Right lobe of liver (tissue), 6 donors: Measurements from ENCODE around the gene HOXC10. TPM values are rescaled to one million over a fixed set of nuclear protein-coding genes. Genes with fewer than 3 reads are reported as not detected.

Source experiments
- ATAC-seq, 4 donors: fragments of 200-7000 bp; cut with Tn5 transposase; one replicate each; pipeline ENCODE4 v1.9.1; 2020; ENCODE audit warnings: mild to moderate bottlenecking in 4 of 4, moderate library complexity in 4 of 4
- DNase-seq, 3 donors: peaks; one replicate each; pipeline ENCODE4 v3.0.0-alpha.2; 2020
- H3K27ac ChIP-seq, 3 donors: fragments of 200-600 bp; one replicate each; pipeline ENCODE4 v1.8.0; 2022
- H3K27me3 ChIP-seq, 2 donors: fragments of 200-600 bp; one replicate each; pipeline ENCODE4 v1.8.0; 2022
- H3K36me3 ChIP-seq, 4 donors: fragments of 200-600 bp; sonication (generic) in 1 of 4; one replicate each; pipeline versions ENCODE4 v1.5.1 to v1.8.0; 2017 to 2022; ENCODE audit warnings: control low read depth in 1 of 4
- H3K4me1 ChIP-seq, 4 donors: fragments of 200-600 bp; sonication (generic) in 1 of 4; one replicate each; pipeline versions ENCODE4 v1.5.1 to v1.8.0; 2017 to 2022; ENCODE audit warnings: control low read depth in 1 of 4
- H3K4me3 ChIP-seq, 3 donors: fragments of 200-600 bp; one replicate each; pipeline ENCODE4 v1.8.0; 2022
- H3K9me3 ChIP-seq, 4 donors: fragments of 200-600 bp; sonication (generic) in 1 of 4; one replicate each; pipeline versions ENCODE4 v1.5.1 to v1.8.0; 2017 to 2022; ENCODE audit warnings: control low read depth in 1 of 4
- POLR2A ChIP-seq: fragments of 450-650 bp; IDR thresholded peaks from one replicate; pipeline ENCODE4 v1.6.1; 2017; ENCODE audit warnings: antibody characterized with exemption, mild to moderate bottlenecking
- WGBS: methylation state at CpG from one replicate; pipeline ENCODE4 v1.1.6; 2018; ENCODE audit warnings: low coverage, low lambda C conversion rate; ENCODE audit not compliant: insufficient coverage; ENCODE audit errors: missing lambda C conversion rate; 5-methylcytosine and 5-hydroxymethylcytosine counted together
- intact Hi-C, 2 donors: fragments of 100-400 bp; cut with DNase I; formaldehyde crosslinking; loops; one replicate each; pipeline versions ENCODE4 v1.11.2 to v1.14.1; 2022
- total RNA-seq, 6 experiments: library from RNA; depleted of rRNA in 2 of 6; stranded (reverse); fragments of >200 nt in 2 of 6; fragmentation: NEBNext Ultra II Directional in 3 of 6; extraction: Animal tissue kit (Norgen Biotek cat#: 25700) in 3 of 6; gene quantifications; one replicate each; pipeline versions ENCODE4 v1.1.0 to v1.2.4, GENCODE V29; 2016 to 2023
- TF ChIP-seq, protein P1 (sequence below), 4 donors: fragments of 200-600 bp in 3 of 4; fragments of 450-650 bp in 1 of 4; IDR thresholded peaks; one replicate each; pipeline versions ENCODE4 v1.5.1 to v1.8.0; 2016 to 2022; ENCODE audit warnings: antibody characterized with exemption in 4 of 4, mild to moderate bottlenecking in 2 of 4
- donor health status: DM: no; HTN: yes; CAD: no.
- donor health status: DM: no; HTN: no; CAD: no.
- donor health status: DM: no; HTN: no; CAD: no.
- donor health status: DM: no; HTN: yes; CAD: no.
- donor health status: DM: no; HTN: yes; CAD: no.

HOXC10 gene
- total RNA-seq, 6 experiments from 2014 or later, result not detected

GRCh38 chr12:53995378-53996239 is 10.7 kb downstream of the HOXC10 start:
- Histone ChIP-seq H3K27ac (no peak overlapping the region), H3K4me3 (peak overlapping the region; percentile 40 to 48 (median 46)), H3K9me3 (no peaks in the 10 kb centered on the region), H3K36me3 (no peaks in the 10 kb centered on the region), H3K27me3 (peaks cover 3 to 61% of the 10 kb centered on the region in 2 donors), H3K4me1 (peaks cover 0 to 28% (median 2%) of the 10 kb centered on the region in 4 donors)
- intact Hi-C loops, result no loop called here
- WGBS, result 2% methylated on average over 39 of the region's 48 CpGs
- TF ChIP-seq, protein P1, sequence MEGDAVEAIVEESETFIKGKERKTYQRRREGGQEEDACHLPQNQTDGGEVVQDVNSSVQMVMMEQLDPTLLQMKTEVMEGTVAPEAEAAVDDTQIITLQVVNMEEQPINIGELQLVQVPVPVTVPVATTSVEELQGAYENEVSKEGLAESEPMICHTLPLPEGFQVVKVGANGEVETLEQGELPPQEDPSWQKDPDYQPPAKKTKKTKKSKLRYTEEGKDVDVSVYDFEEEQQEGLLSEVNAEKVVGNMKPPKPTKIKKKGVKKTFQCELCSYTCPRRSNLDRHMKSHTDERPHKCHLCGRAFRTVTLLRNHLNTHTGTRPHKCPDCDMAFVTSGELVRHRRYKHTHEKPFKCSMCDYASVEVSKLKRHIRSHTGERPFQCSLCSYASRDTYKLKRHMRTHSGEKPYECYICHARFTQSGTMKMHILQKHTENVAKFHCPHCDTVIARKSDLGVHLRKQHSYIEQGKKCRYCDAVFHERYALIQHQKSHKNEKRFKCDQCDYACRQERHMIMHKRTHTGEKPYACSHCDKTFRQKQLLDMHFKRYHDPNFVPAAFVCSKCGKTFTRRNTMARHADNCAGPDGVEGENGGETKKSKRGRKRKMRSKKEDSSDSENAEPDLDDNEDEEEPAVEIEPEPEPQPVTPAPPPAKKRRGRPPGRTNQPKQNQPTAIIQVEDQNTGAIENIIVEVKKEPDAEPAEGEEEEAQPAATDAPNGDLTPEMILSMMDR (IDR thresholded peaks at IDR 0.05), result no peak
- no peak for TF ChIP-seq POLR2A
- peak; percentile 39 to 70 (median 64) for ATAC-seq
- no peak for DNase-seq

GRCh38 chr12:53996240-53997203 is 11.6 kb downstream of the HOXC10 start:
- H3K27ac ChIP-seq, result no peak overlapping the region

DNA sequence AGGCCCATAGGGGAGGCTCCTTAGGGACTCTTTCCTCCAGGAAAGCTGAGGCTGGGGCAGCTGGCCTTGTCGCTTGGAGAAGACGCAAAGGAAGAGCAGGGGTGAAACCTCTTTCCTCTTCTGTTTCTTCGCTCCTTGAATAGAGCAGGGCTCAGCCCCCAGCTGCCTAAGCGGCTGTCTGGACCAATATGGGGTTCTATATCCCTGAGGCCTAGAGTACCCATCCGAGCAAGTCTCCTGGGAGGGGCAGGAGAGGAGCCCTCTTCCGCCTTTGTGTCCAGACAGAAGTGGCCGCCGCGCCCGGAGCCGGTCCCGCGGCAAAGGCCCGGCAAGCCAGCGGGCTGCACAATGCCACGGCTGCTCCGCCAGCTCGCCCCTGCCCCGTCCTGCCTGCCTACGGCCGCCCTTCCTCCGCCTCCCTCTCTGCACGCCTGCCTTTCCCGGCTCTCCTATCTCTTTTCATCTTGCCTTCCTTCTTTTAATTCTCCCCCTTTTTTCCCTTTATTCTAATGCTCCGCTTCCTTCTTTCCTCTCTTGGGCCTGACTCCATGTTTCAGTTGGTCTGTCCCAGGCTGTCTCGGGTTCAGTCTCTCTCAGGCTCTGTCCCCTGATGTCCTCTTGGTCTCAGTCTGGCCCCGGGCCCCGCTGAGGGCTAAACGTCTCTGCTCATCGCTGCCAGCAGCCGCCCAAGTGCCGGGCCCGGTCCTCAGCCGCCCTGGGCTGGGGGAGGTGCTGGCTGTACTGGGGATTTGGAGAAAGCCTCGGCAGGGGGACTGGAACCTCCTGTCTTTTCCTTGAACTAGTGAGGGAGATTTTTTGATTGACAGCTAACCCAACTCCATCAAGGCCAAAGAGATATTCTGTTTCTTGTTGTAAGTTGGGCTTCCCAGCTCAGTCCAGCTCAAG is 12.5 kb downstream of the HOXC10 start:
- ATAC-seq (no peak), DNase-seq (no peak)
- TF ChIP-seq POLR2A, result no peak
- TF ChIP-seq, protein P1 (IDR thresholded peaks at IDR 0.05), result no peak
- no peaks in the 10 kb centered on the region for H3K36me3 ChIP-seq
- 7% methylated on average over 19 of the region's 35 CpGs for WGBS
- peaks cover 8 to 66% of the 10 kb centered on the region in 2 donors for H3K27me3 ChIP-seq
- intact Hi-C loops, result no loop called here
- H3K4me3 ChIP-seq, result no peak overlapping the region
- peaks cover 0 to 29% (median 2%) of the 10 kb centered on the region in 4 donors for H3K4me1 ChIP-seq
- no peak overlapping the region for H3K27ac ChIP-seq
- H3K9me3 ChIP-seq, result no peaks in the 10 kb centered on the region

More at GRCh38 chr12:53996240-53997203, 11.6 kb downstream of the HOXC10 start:
- Histone ChIP-seq H3K4me3 (peak overlapping the region; percentile 40 to 48 (median 46)), H3K4me1 (peaks cover 0 to 29% (median 2%) of the 10 kb centered on the region in 4 donors), H3K36me3 (no peaks in the 10 kb centered on the region), H3K27me3 (peaks cover 8 to 70% of the 10 kb centered on the region in 2 donors), H3K9me3 (no peaks in the 10 kb centered on the region)
- TF ChIP-seq, protein P1 (IDR thresholded peaks at IDR 0.05), result no peak
- no peak for TF ChIP-seq POLR2A
- intact Hi-C loops, result no loop called here
- DNase-seq, result no peak
- 19% methylated on average over 25 of the region's 29 CpGs for WGBS
- peak in 1 of 4 donors; percentile 6 for ATAC-seq
